ENCODE measurements around the gene LDLRAD4.

Gene LDLRAD4

DNA sequence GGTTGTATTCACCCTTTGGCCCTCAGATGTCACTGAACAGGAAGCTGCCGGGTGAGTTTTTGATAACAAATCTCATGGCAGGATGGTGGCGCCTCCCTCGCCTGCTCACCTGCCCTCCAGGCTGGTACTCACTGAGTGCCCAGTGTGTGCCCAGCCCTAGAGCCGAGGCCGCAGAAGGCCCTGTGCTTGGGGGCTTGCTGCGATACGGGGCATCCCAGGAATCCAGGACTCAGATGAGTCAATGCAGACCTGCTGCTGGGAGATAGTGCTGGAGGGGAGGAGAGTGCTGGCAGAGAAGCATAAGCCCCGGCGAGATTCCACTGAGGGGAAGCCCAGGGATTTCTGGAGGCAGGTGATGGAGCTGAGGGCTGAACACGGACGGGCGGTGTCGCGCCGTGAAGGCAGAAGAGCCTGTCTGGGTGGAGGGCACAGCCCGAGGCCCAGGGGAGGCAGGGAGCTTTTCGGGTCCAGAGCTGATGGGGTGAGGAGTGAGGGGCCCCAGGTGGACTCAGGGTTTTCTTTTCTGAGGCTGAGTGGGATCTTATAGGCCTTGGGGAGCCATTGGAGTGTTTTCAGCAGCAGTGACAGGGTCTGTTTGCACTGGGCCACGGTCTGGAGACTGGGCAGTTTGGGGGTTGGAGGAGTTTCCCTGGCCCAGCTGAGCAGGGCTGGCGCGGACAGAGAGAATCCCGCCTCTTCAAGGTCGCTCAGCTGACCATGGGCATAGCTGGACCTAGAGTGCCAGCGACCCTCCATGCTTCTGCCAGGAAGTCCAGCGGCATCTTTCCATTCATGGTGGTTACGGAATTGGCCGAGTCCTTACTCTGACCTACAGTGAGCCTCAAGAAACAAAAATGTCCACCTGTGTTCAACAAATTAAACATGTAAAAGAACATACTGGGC is 35.5 kb downstream of the LDLRAD4 start:
- DNase-seq (ENCODE audit: low read depth): no peak
- TF ChIP-seq, protein P1, sequence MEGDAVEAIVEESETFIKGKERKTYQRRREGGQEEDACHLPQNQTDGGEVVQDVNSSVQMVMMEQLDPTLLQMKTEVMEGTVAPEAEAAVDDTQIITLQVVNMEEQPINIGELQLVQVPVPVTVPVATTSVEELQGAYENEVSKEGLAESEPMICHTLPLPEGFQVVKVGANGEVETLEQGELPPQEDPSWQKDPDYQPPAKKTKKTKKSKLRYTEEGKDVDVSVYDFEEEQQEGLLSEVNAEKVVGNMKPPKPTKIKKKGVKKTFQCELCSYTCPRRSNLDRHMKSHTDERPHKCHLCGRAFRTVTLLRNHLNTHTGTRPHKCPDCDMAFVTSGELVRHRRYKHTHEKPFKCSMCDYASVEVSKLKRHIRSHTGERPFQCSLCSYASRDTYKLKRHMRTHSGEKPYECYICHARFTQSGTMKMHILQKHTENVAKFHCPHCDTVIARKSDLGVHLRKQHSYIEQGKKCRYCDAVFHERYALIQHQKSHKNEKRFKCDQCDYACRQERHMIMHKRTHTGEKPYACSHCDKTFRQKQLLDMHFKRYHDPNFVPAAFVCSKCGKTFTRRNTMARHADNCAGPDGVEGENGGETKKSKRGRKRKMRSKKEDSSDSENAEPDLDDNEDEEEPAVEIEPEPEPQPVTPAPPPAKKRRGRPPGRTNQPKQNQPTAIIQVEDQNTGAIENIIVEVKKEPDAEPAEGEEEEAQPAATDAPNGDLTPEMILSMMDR (IDR thresholded peaks at IDR 0.05; ENCODE audit: insufficient read depth, low read depth, low read length, missing control alignments): no peak
- H3K4me3 ChIP-seq (ENCODE audit: low read length): no peak overlapping the region

DNA sequence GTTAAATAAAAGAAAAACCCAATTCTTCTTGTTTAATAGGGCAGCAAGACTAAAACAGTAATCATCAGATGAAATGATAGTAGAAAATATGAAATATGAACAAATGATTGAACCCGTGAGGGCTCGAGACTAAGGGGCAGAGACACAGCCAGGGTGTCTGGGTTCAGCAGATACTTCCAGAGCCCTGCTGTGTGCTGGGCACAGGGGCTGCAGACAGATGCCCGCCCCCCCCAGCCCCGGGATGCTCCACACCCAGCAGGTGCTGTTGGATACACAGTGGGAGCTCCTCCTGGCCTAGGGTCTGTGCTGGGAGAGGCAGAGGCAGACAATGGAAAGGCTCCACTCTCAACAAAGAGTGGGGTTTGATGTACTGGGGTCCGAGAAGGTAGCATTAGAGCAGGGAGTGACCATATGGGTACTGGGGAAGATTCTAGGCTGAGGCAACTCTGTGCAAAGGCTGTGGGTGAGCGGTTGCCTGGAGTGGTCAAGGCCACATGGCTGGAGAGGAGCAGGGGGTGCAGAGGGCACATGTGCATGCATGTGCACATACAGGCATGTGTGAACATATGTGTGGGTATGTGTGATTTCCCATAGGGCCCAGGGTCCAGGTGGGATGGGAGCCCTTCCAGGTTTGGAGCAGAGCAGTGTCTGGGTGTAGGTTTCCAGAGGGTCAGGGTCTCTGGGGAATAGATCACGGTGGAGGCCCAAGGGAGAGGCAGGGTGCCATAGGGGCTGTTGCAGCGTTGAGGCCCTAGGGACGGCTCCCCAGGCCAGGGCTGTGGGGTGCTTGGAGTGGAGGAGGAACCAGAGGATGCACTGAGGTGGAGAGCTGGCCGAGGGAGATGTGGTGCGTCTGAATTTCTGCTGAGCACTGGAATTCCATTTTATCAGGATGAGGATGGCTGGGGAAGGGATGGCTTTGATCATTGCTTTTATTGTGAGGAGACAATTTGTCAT is 36.7 kb downstream of the LDLRAD4 start:
- DNase-seq (ENCODE audit: low read depth): no peak
- no peak overlapping the region for H3K4me3 ChIP-seq (ENCODE audit: low read length)
- TF ChIP-seq, protein P1 (IDR thresholded peaks at IDR 0.05; ENCODE audit: insufficient read depth, low read depth, low read length, missing control alignments): no peak

DNA sequence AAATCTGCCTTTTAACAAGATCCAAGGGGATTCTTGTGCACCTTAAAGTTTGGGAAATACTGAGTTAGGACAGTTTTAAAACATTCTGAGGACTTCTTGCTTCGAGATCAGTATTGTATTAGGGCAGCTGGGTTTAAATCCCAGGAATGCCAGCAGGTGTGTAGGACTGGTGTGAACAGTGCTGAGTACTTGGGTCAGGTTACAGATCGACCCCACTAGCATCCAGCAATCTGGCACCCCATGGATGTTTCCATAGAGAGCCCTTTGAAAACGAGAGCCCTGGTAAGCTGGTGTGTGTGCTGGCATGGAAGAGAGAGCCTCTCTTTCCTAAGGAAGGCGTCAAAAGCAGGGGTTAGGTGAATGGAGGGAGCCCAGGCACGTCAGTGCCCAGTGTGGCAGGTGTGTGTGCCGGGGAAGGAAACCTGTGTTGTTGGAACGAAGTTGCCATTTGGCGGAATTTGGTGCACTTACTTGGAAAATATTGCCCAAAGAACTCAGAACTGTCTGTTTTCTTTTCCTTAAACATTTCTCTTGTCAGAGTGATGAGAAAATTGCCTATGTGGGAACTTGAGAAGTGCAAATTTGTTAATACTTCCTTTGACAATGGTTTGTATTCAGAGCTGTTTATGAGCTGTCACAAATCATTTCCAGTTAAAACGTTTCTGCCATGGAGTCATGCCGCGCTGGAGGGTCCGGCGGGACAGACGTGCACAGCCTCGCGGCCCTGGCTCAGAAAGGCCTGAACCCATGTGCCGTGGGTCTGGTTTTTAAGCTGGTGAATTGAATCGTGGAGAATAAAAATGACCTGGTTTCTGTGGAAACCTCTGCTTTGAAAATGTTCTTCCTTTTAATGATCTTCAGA is 38.1 kb downstream of the LDLRAD4 start:
- TF ChIP-seq, protein P1 (IDR thresholded peaks at IDR 0.05; ENCODE audit: insufficient read depth, low read depth, low read length, missing control alignments): no peak
- H3K4me3 ChIP-seq (ENCODE audit: low read length): no peak overlapping the region
- no peak for DNase-seq (ENCODE audit: low read depth)

DNA sequence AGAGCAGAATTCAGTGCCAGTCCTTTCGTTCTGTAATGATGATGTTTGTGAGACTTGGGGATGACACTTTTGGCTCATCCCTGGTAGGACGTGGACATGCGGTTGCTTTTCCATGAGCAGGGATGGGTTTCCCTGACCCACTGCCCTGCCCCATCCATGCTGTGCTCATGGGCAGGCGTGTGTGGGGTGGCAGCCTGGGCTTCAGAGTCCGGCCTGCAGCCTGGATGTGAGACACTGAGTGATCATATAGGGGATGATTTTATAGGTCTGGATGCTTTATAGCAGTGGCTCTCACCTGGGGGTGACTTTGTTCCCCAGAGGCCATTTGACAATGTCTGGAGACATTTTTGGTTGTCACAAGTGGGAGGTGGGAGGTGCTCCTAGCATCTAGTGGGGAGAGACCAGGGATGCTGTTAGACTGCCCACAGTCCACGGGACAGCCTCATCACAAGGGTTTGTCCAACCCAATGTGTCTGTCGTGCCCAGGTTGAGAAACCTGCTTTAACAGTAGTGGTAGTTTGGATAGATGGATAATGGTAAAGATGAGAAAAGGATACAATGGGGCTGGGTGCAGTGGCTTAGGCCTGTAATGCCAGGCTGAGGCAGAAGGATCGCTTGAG is 38.9 kb downstream of the LDLRAD4 start:
- DNase-seq (ENCODE audit: low read depth): no peak
- no peak overlapping the region for H3K4me3 ChIP-seq (ENCODE audit: low read length)
- TF ChIP-seq, protein P1 (IDR thresholded peaks at IDR 0.05; ENCODE audit: insufficient read depth, low read depth, low read length, missing control alignments): no peak

DNA sequence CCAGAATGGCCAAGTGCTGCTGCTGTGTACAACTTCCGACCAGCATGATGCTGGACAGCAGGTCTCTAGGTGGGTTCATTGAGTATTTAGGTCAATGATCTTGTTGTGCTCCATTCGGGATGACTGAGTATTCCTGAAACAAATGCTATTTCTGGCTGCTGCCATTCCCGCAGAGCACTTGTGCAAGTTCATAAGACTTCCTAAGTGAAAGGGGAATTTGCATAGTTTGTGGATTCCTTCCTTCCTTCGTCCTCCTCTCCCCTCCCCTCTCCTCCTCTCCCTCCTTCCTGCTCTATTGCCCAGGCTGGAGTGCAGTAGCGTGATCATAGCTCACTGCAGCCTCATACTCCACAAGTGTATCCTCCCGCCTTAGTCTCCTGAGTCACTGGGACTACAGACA is 40.4 kb downstream of the LDLRAD4 start:
- no peak for DNase-seq (ENCODE audit: low read depth)
- TF ChIP-seq, protein P1 (IDR thresholded peaks at IDR 0.05; ENCODE audit: insufficient read depth, low read depth, low read length, missing control alignments): no peak
- no peak overlapping the region for H3K4me3 ChIP-seq (ENCODE audit: low read length)

DNA sequence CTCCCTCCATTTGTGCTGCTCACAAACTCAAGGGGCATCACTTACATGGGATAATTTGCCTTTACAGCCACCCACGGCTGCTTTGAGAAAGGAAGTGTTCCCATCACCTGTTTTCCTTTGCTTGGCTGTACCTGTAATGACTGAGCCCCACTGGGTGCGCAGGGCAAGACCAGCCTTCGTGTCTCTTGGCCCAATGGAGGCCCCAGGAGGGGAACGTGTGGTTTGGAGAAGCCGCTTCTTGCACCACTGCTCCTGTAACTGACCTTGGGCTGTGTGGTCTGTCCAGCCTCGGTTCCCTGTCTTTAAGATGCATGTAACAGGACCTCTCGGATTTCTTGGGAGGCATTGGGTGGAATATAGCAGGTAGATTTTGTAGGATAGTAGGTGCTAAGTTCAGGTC is 41.1 kb downstream of the LDLRAD4 start:
- H3K4me3 ChIP-seq (ENCODE audit: low read length): no peak overlapping the region
- TF ChIP-seq, protein P1 (IDR thresholded peaks at IDR 0.05; ENCODE audit: insufficient read depth, low read depth, low read length, missing control alignments): no peak
- DNase-seq (ENCODE audit: low read depth): no peak

Data from epithelial cell of esophagus (primary cell).